Neutrophil (primary cell): ENCODE results near the gene PHTF1.
"Not testable (repeated sequence)": the region's sequence is repeated elsewhere in the genome, so short reads cannot be mapped to it uniquely, and the experiment has no call there.

Experiments used
- H3K27ac ChIP-seq: fragments of 200-600 bp; sonication (generic); 2 replicates; pipeline ENCODE4 v1.5.1; 2016; ENCODE audit warnings: mild to moderate bottlenecking, moderate library complexity
- H3K27me3 ChIP-seq: fragments of 200-600 bp; sonication (generic); 2 replicates; pipeline ENCODE4 v1.6.0; 2016; ENCODE audit warnings: mild to moderate bottlenecking
- H3K36me3 ChIP-seq: fragments of 200-600 bp; sonication (generic); 2 replicates; pipeline ENCODE4 v1.5.1; 2017
- H3K4me1 ChIP-seq, 2 experiments: fragments of 200-600 bp in 1 of 2; sonication (generic) in 1 of 2; 1 replicate in 1 of 2; 2 replicates in 1 of 2; pipeline versions ENCODE4 v1.5.1 to v1.6.1; 2013 to 2016; ENCODE audit warnings: low read depth in 1 of 2, low read length in 1 of 2, mild to moderate bottlenecking in 1 of 2, moderate library complexity in 1 of 2; ENCODE audit not compliant: control insufficient read depth in 1 of 2, insufficient read depth in 1 of 2
- H3K4me3 ChIP-seq, 2 experiments: fragments of 200-600 bp in 1 of 2; sonication (generic) in 1 of 2; 1 replicate in 1 of 2; 2 replicates in 1 of 2; pipeline ENCODE4 v1.5.1; 2013 to 2016; ENCODE audit warnings: low read depth in 1 of 2, low read length in 1 of 2, mild to moderate bottlenecking in 1 of 2, moderate library complexity in 1 of 2
- H3K9me3 ChIP-seq: fragments of 200-600 bp; sonication (generic); 2 replicates; pipeline ENCODE4 v1.5.1; 2016
- TF ChIP-seq, protein P1 (sequence below): fragments of 200-600 bp; sonication (generic); IDR thresholded peaks from 2 replicates; pipeline ENCODE4 v1.5.1; 2016; ENCODE audit warnings: antibody characterized with exemption

PHTF1 gene

DNA sequence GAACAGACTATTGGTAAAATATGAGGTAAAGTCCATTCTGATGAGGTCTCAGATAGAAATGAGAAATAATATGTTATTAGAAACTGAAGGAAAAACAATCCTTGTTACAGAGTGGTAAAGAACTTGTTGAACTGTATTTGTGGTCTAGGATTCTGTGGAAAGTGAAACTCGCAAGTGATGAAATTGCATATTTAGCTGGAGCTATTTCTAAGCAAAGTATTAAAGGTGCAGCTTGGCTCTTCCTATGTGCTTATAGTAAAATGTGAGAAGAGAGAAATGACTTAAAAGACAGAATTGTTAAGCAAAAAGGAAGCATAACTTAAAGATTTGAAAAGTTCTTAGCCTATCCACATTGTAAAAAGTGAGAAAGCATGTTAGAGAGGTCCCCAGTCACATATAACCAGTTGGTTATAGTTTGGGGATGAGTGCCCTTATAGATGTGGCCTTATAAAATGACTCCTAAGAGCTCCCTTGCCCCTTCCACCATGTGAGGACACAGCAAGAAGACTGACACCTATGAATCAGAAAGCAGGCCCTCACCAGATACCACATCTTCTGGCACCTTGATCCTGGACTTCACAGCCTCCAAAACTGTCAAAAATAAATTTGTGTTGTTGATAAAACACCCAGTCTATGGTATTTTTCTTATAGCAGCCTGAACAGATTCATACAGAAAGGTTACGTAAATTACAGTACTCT is 24.8 kb downstream of the PHTF1 start:
- H3K9me3 ChIP-seq = no peaks in the 10 kb centered on the region
- H3K27ac ChIP-seq = no peak overlapping the region
- peaks cover 67% of the 10 kb centered on the region for H3K36me3 ChIP-seq
- no peaks in the 10 kb centered on the region for H3K4me1 ChIP-seq
- H3K4me3 ChIP-seq = no peak overlapping the region
- H3K27me3 ChIP-seq = no peaks in the 10 kb centered on the region
- TF ChIP-seq, protein P1, sequence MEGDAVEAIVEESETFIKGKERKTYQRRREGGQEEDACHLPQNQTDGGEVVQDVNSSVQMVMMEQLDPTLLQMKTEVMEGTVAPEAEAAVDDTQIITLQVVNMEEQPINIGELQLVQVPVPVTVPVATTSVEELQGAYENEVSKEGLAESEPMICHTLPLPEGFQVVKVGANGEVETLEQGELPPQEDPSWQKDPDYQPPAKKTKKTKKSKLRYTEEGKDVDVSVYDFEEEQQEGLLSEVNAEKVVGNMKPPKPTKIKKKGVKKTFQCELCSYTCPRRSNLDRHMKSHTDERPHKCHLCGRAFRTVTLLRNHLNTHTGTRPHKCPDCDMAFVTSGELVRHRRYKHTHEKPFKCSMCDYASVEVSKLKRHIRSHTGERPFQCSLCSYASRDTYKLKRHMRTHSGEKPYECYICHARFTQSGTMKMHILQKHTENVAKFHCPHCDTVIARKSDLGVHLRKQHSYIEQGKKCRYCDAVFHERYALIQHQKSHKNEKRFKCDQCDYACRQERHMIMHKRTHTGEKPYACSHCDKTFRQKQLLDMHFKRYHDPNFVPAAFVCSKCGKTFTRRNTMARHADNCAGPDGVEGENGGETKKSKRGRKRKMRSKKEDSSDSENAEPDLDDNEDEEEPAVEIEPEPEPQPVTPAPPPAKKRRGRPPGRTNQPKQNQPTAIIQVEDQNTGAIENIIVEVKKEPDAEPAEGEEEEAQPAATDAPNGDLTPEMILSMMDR = no peak

DNA sequence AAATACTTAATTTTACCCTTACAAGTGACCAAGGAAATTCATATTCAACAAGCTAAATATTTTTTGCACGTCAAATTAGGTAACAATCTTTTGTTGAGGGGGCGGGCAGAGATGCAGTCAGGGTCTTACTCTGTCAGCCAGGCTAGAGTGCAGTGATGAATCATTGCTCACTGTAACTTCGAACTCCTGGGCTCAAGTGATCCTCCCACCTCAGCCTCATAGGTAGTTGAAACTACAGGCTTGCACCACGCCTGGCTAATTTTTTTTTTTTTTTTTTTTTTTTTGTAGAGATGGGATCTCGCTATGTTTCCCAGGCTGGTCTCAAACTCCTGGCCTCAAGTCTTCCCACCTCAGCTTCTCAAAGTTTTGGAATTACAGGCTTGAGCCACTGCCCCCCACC is 26.5 kb downstream of the PHTF1 start:
- no peaks in the 10 kb centered on the region for H3K4me1 ChIP-seq
- no peak overlapping the region for H3K27ac ChIP-seq
- TF ChIP-seq, protein P1 = no peak
- H3K9me3 ChIP-seq = no peaks in the 10 kb centered on the region
- no peaks in the 10 kb centered on the region for H3K27me3 ChIP-seq
- peaks cover 58% of the 10 kb centered on the region for H3K36me3 ChIP-seq
- no peak overlapping the region for H3K4me3 ChIP-seq

DNA sequence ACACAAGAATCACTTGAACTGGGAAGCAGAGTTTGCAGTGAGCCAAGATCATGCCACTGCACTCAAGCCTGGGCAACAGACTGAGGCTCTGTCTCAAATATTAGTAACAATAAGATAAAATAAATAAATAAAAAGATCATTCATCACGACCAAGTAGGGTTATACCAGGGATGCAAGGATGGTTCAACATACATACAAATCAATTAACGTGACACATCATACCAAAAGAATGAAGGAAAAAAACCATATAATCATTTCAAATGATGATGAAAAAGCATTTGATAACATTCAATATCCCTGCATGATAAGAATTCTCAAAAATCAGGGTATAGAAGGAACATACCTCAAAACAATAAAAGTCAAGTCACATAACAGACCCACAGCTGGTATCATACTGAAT is 38.3 kb downstream of the PHTF1 start:
- H3K9me3 ChIP-seq = peaks cover 10% of the 10 kb centered on the region
- H3K27me3 ChIP-seq = no peaks in the 10 kb centered on the region
- H3K27ac ChIP-seq = no peak overlapping the region
- H3K4me3 ChIP-seq = no peak overlapping the region
- no peaks in the 10 kb centered on the region for H3K4me1 ChIP-seq
- H3K36me3 ChIP-seq = peaks cover 37% of the 10 kb centered on the region
- TF ChIP-seq, protein P1 = no peak

DNA sequence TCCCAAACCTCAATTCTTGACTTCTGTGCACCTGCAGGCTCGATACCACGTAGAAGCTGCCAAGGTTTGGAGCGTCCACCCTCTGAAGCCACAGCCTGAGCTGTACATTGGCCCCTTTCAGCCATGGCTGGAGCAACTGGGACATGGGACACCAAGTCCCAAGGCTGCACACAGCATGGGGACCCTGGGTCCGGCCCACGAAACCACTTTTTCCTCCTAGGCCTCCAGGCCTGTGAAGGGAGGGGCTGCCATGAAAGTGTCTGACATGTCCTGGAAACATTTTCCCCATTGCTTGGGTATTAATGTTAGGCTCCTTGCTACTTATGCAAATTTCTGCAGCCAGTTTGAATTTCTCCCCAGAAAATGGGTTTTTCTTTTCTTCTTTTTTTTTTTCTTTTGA is 40.7 kb downstream of the PHTF1 start:
- not testable (repeated sequence) for H3K27ac ChIP-seq, H3K9me3 ChIP-seq, H3K4me3 ChIP-seq, H3K27me3 ChIP-seq, H3K4me1 ChIP-seq
- H3K36me3 ChIP-seq = peaks cover 31% of the 10 kb centered on the region

DNA sequence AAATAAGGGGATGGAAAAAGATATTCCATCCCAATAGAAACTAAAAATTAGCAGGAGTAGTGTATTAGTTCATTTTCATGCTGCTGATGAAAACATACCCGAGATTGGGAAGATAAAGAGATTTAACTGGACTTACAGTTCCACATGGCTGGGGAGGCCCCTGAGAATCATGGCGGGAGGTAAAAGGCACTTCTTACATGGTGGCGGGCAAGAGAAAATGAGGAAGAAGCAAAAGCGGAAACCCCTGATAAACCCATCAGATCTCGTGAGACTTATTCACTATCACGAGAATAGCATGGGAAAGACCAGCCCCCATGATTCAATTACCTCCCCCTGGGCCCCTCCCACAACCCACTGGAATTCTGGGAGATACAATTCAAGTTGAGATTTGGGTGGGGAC is 41.8 kb downstream of the PHTF1 start:
- peaks cover 39% of the 10 kb centered on the region for H3K36me3 ChIP-seq
- H3K4me1 ChIP-seq, H3K9me3 ChIP-seq, H3K27ac ChIP-seq, H3K27me3 ChIP-seq, H3K4me3 ChIP-seq: not testable (repeated sequence)

DNA sequence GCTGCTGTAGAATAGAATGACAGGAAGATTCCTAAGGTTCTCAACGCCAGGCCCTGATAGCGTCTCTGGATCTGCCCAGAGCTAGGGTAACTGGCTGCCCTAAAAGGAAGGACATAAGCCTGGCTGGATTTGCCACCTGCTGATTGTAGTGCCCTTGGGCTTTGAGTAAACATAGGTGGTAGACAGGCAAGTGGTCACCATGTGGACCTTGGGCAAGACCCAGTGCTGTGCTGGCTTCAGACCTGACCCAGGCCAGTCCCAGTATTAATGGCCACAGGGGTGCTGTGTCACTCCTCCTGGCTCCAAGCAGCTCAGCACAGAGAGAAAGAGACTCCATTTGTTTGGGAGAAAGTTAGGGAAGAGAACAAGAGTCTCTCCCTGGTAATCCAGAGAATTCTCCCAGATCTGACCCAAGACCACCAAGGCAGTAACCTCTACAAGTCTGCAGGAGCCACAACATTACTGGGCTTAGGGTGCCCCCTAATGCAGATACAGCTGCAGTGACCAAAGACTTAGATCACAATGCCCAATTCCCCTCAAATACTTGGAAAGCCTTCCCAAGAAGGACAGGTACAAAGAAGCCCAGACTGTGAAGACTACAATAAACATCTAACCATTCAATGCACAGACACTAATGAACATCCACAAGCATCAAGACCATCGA is 44.5 kb downstream of the PHTF1 start:
- Histone ChIP-seq H3K9me3 (peaks cover 5% of the 10 kb centered on the region), H3K36me3 (peaks cover 47% of the 10 kb centered on the region), H3K4me1 (no peaks in the 10 kb centered on the region), H3K27me3 (no peaks in the 10 kb centered on the region), H3K27ac (no peak overlapping the region), H3K4me3 (no peak overlapping the region)
- TF ChIP-seq, protein P1 = no peak
